ENCODE results near the gene PRMT1.
A peak's percentile ranks its signal among the peaks of the same experiment; 100 is the strongest.

The PRMT1 gene

GRCh38 chr19:49672131-49672919 is 4.7 kb upstream of the PRMT1 start:
- DNase-seq, result peak; percentile 81

GRCh38 chr19:49676136-49676783 is 811 bp upstream of the PRMT1 start:
- peak; percentile 91 for DNase-seq

- DNase-seq, result peak; percentile 99
Observed at GRCh38 chr19:49676784-49677230, 264 bp upstream of the PRMT1 start.

- DNase-seq, result peak; percentile 86
Observed at GRCh38 chr19:49677901-49678674, 1.0 kb downstream of the PRMT1 start.

GRCh38 chr19:49678985-49679770 is 2.1 kb downstream of the PRMT1 start:
- no peak for DNase-seq

GRCh38 chr19:49679771-49680413 is 2.8 kb downstream of the PRMT1 start:
- DNase-seq, result no peak

- DNase-seq, result peak; percentile 89
Observed at GRCh38 chr19:49680421-49681351, 3.6 kb downstream of the PRMT1 start.

GRCh38 chr19:49681830-49682229 is 4.8 kb downstream of the PRMT1 start:
- no peak for DNase-seq

GRCh38 chr19:49682274-49682673 is 5.2 kb downstream of the PRMT1 start:
- no peak for DNase-seq

- DNase-seq, result no peak
Observed at GRCh38 chr19:49683814-49684250, 6.8 kb downstream of the PRMT1 start.

GRCh38 chr19:49684251-49684982 is 7.3 kb downstream of the PRMT1 start:
- peak; percentile 43 for DNase-seq

- no peak for DNase-seq
Observed at GRCh38 chr19:49684983-49685553, 8.0 kb downstream of the PRMT1 start.

- no peak for DNase-seq
Observed at GRCh38 chr19:49685845-49686332, 8.8 kb downstream of the PRMT1 start.

- DNase-seq, result no peak
Observed at GRCh38 chr19:49686503-49687088, 9.5 kb downstream of the PRMT1 start.

GRCh38 chr19:49687150-49687549 is 10.1 kb downstream of the PRMT1 start:
- DNase-seq, result no peak

- no peak for DNase-seq
Observed at GRCh38 chr19:49687566-49688316, 10.7 kb downstream of the PRMT1 start.

- no peak for DNase-seq
Observed at GRCh38 chr19:49688531-49689132, 11.6 kb downstream of the PRMT1 start.
